Myocyte (in vitro differentiated cells): ENCODE measurements around the gene SHC1. TPM values are rescaled to one million over a fixed set of nuclear protein-coding genes. Genes with fewer than 3 reads are reported as not detected.

Experiments
- DNase-seq: peaks from one replicate; pipeline ENCODE4 v3.0.0-alpha.2; 2012; ENCODE audit warnings: low read depth
- polyA plus RNA-seq: library from polyadenylated mRNA; unstranded; fragments of >200 nt; gene quantifications from one replicate; pipeline ENCODE4 v1.2.1, GENCODE V29; 2012; ENCODE audit warnings: missing spikeins
- total RNA-seq: library from RNA; depleted of rRNA; stranded (reverse); fragments of >200 nt; gene quantifications from 2 replicates; pipeline ENCODE4 v1.2.3, GENCODE V29; 2014

The SHC1 gene, protein sequence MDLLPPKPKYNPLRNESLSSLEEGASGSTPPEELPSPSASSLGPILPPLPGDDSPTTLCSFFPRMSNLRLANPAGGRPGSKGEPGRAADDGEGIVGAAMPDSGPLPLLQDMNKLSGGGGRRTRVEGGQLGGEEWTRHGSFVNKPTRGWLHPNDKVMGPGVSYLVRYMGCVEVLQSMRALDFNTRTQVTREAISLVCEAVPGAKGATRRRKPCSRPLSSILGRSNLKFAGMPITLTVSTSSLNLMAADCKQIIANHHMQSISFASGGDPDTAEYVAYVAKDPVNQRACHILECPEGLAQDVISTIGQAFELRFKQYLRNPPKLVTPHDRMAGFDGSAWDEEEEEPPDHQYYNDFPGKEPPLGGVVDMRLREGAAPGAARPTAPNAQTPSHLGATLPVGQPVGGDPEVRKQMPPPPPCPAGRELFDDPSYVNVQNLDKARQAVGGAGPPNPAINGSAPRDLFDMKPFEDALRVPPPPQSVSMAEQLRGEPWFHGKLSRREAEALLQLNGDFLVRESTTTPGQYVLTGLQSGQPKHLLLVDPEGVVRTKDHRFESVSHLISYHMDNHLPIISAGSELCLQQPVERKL
- 165 and 171 TPM in 2 replicates for total RNA-seq
- polyA plus RNA-seq = 295 TPM

DNA sequence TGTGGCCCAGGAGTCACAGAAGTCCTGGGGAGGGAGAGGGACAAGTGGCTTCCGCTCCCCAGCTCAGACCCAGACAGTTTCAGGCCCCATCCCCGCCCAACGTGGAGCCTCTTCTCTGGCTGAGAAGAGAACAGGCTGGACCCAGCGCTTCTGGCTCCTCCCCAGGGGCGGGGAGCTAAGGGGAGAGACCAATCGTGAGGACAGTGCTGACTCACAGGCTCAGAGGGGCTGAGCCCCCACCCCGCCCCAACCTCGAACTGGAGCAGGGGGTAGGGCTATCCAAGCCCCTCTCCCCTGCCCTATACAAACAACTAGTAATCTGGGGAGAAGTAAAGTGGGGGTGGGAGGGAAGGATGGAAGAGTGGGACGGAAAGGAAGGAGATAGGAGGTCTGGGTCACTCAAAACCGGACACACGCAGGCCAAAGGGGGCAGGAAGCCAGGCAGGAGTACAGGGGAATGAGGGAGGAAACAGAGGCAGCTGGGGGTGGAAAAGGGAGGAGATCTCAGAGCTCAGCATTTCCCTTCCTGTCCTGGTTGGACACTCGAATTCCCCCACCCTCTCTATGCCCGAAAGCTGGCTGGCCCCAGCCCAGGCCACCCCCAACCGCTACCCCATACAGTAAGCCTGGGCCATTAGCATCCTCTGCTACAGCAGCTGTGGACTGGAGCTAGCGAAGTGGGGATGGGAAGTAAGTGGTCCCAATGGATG, at the start of gene SHC1:
Gene SHC1, minus strand, starts transcription at position 117 of the 710 bp plus-strand sequence. CDS start 221 bp downstream, outside the sequence.
- peak; percentile 96 for DNase-seq

DNA sequence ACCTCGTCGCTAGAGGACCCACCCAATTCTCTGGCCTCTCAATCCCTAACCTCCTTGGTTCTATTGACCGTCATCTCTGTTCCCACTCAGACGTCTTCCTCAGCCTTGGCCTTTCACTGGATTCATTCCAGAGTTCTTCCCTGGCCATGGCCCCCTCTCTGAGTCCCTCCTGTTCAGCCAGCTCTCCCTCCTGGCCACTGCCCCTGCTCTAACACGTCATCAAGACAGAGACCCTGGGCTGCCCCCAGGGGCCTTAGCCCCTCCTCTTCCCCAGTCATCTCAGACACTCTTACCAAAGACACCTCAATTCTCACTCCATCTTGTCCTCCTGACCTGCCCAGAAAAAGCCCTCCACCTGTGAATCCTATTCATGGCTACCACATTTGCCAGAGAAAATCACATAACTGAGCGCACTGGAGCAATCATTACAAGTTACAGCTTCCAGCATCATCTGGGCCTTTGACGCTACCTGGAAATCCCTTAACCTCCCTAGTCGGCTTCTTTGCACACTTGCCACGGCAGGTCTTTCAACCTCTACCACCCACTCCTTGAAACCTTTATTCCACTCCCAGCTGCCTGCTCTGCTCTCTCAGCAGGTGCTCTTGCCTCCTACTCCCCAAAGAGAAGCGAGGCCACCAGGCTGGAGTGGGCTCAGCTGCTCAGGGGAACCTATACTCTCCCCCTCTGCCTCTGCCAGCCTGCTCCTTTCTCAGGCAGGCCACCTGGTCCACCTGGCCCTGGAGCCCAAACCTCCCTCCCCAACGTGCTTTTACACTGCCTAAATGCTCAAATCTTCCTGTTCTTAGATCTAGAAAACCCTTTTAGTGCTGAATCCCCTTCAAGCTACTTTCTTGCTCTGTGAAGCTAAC, 49.1 kb upstream of the SHC1 start:
- no peak for DNase-seq

DNA sequence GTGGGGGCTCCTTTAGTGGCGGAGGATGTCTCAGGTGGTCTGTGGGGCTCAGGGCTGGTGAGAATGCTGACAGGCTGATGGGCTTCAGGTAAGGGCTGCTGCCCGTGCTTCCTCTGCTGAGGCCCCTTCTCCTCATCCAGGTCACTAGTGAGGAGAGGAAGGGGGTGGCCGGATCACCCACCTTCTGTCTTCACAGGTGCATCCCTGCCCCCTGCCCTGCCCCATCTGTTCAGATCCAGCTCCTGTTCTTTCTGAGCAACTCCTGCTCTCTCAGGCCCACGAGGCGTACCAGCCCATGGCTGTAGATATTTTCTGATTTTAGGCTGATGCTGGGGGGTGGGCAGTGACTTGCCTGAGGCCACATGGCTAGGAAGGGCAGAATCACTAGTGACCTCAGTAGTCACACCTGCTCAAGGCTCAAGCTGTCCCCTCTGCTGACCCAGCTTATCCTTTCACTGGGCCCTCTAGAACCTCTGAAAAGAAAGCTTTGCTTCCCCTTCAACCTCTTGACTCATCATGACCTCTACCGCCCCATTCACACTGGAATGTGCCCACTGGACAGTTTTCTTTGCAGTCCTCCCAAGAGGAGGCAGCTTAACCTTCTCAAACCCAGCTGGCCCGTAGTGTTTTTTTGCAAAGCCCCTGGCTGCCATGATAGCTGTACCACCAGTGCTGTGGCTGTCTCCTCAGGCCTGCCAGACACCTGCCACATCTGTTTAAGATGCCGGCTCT, 48.2 kb upstream of the SHC1 start:
- DNase-seq = no peak

DNA sequence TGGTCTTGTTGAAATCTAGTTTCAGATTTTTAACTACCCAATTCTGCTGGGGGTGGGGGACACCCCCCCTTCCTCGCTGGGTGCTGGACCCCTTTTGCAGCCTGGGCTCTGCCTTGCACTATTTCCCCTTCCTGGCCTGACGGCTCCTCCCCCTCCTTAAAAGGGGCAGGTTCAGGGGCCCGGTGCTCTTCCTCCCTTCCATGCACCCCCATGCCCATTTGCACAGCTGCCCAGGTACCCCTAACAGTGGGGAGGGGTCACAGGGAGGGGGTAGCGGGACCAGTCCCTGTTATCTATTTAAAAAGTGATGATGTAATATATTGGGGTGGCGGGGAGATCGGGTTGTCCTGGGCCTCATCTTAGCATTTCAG, 47.4 kb upstream of the SHC1 start:
- no peak for DNase-seq

DNA sequence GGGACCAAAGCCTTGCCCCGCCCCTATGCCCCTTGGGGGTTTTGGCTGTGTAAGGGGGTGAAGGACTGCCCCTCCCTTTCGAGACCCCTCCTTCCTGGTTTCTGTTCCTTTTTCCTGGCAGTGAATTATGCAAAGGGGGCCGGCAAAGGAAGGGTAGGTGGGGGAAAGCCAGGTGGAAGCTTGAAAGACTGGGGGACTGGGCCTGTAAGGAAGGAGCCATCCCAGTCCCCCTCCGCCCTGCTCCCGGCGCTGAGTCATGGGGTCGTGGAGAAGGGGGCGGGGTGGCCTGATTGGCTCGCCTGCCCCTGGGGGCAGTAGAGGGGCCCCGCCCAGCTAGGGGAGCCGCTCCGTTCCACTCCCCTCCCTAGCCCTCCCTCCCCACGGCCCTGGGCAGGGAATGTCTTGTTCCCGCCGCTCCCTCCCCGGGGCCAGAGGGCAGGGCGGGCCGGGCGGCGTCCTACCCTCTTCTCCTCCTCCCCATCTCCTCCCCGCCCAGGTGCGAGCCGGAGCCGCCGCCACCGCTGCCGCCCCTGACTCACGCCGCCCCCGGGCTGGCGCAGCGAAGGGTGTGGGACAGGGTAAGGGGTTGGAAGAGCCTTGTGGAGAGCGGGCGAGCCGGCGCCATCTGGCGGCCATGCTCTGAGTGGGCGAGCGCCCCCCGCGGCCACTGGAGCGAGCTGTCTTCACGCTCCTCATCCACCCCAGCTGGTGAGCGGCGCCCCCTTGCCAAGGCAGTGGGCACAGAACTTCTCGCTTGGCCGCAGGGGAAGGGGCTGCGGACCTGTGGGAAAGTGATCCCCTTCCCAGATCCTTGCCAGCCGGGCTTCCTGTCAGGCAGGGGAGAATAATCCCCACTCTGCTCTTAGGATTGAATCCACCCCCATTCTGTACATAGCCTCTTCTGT, 46.7 kb upstream of the SHC1 start:
- DNase-seq = peak; percentile 88

DNA sequence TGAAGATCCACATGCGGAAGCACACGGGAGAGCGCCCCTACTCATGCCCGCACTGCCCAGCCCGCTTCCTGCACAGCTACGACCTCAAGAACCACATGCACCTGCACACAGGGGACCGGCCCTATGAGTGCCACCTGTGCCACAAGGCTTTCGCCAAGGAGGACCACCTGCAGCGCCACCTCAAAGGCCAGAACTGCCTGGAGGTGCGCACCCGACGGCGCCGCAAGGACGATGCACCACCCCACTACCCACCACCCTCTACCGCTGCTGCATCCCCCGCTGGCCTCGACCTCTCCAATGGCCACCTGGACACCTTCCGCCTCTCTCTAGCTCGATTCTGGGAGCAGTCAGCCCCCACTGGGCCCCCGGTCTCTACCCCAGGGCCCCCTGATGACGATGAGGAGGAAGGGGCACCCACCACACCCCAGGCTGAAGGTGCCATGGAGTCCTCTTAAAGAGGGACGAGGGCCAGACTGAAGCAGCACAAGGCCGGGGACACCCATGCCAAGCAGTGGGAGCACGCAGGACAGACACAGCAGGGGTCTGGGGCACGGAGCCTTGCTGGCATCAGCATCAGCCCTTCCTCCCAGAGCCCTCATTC, 45.8 kb upstream of the SHC1 start:
- no peak for DNase-seq

DNA sequence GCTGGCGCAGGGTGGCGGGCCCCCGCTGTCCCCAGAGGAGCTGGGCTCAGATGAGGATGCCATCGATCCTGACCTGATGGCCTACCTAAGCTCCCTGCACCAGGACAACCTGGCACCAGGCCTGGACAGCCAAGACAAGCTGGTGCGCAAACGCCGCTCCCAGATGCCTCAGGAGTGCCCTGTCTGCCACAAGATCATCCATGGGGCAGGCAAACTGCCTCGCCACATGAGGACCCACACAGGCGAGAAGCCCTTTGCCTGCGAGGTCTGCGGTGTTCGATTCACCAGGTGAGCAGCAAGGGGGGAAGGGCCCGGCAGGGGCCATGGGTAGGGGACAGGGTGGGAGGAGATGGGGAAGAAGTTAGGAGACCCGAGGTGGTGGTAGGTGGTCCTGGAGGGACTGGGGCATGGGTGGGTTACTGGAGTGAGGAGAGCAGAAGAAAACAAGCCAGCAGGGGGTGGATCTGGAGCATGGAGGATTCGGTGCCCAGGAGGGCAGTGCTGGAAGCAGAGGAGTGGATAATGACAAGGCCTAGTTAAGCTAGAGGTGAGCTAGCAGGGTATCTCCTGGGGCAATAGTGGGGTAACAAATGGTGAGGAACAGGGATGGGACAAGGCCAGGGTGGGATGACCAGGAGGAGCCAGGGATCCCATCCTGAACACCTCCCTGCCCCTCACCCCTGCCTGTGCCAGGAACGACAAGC, 45.1 kb upstream of the SHC1 start:
- no peak for DNase-seq

DNA sequence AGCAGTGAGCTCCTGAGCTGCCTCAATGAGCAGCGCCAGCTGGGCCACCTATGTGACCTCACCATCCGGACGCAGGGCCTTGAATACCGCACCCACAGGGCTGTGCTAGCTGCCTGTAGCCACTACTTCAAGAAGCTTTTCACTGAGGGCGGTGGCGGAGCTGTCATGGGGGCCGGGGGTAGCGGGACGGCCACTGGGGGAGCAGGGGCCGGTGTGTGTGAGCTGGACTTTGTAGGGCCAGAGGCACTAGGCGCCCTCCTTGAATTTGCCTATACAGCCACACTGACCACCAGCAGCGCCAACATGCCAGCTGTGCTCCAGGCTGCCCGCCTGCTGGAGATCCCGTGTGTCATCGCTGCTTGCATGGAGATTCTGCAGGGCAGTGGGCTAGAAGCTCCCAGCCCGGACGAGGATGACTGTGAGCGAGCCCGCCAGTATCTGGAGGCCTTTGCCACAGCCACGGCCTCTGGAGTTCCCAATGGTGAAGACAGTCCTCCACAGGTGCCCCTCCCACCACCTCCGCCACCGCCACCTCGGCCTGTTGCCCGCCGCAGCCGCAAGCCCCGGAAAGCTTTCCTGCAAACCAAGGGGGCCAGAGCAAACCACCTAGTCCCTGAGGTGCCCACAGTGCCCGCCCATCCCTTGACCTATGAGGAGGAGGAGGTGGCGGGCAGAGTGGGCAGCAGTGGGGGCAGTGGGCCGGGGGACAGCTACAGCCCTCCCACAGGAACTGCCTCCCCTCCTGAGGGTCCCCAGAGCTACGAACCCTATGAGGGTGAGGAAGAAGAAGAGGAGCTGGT, 44.4 kb upstream of the SHC1 start:
- DNase-seq = no peak

DNA sequence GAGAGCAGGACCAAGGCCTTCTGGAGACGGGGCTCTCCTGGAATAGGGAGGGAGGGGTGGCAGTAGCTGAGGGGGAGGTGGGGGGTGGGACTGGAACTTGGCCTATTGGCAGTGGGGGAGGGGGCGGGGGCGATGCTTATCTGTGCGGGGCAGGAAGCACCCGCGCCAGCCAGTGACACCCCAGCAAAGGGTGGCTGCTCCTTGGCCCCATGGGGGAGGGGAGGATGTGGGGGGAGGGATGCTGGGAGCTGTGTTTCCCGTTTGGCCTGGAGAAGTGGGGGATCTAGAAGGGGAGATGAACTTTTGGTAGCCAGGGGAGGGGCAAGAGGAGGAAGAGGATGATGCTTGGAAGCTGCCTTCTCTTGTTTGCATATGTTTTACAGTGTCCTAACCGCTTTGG, 43.1 kb upstream of the SHC1 start:
- DNase-seq = no peak

DNA sequence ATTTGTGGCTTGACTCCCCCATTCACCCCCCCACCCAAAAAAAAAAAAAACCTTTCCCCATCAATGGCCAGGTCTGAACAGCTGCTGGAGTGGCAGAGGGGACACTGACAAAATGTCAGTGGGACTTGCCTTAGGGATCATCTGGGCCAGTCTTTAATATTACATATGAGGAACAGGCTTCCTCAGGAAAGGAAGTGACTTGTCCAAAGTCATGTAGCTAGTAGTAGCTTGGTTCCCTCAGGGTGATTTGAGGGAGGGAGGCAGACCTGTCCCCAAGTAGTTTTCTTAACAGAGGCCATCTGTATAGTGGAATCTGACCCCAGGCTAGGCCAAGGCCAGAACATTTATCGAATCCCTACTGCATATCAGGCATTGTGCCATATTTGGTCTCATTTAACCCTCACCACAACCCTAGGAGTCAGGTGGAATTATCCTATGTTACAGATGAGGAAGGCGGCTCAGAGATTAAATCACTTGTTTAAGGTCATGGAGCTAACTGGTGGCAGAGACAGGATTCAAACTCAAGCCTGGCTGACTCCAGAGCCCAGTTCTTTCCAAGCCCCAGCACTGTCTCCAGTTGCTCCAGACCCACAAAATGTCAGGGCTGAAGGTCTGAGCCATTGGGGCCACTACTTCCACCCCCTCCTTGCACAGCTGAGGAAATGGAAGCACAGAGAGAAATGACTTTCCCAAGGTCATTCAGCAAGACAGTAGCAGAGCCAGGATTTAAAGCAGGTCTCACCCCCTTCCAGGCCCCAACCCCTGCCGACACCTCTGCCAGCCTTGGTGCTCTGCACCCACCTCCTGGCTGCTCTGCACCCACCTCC, 42.4 kb upstream of the SHC1 start:
- DNase-seq = no peak

DNA sequence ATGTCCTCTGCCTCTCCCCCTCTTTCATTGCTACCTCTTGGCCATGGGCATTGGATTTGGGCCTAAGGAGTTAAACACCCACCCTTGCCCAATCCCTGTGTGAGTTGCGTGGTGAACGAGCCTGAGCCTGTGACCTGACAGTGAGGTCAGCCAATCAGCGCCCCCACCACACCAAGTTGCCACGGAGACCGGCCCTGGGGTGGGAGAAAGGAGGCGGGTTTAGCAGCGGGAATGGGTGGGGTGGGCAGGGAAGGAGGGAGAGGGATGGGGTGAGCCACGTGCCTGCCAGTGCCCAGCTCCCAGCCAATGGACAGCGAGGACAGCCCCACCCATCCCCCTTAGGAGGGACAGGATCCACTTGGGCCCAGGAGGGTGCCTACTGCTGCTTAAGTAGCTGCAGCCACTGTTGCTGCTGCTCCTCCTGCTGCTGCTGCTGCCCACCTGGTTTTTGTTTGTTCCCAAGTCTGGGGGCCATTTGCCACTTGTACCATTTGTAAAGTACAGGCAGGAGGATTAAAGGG, 41.5 kb upstream of the SHC1 start:
- DNase-seq = peak; percentile 39

DNA sequence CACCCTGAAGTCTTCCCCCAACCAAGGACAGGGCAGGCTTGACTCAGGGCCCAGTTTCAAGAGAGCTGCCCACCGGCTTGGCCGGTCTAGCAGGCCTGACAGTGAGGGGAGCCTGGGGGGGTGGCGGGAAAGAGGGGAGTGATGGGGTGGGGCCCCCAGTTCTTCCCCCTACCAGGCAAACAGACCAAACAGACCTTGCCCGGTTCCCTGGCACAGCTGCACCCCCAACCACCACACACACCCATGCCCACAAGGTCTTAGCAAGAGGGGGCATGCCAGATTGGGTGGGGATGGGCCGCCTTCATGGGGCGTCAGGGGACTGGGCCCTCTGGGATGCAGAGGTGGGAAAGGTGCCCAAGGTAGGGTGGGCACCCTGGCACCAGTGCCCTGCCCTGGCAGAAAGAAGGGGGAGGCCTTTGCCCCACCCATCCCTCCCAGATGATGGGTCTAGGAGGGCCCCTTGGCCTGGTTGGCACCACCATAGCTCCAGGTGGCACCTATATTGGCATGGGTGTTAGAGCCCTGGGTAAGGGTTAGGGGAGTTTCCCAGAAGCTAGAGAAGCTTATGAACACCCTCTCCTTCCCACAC, 41.0 kb upstream of the SHC1 start:
- DNase-seq = no peak

DNA sequence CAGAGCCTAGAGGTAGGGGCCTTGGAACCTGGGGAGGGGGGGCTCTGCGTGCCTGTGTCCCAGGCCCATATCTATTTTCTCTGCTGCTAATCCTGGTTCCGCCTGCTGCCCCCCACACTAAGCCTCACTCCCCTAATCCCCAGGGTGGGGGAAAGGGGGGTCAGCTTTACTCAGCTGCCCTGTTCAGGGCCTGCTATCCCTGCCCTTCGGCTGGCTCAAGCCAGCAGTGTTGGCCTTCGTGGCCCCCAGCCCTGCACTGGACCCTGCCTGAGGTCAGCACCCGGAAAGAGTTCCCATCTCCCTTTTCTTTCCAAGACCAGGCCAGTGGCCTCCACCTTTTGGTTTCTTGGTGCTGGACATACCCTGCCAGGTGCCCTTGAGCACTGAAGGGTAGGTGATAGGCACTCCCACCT, 40.5 kb upstream of the SHC1 start:
- no peak for DNase-seq

DNA sequence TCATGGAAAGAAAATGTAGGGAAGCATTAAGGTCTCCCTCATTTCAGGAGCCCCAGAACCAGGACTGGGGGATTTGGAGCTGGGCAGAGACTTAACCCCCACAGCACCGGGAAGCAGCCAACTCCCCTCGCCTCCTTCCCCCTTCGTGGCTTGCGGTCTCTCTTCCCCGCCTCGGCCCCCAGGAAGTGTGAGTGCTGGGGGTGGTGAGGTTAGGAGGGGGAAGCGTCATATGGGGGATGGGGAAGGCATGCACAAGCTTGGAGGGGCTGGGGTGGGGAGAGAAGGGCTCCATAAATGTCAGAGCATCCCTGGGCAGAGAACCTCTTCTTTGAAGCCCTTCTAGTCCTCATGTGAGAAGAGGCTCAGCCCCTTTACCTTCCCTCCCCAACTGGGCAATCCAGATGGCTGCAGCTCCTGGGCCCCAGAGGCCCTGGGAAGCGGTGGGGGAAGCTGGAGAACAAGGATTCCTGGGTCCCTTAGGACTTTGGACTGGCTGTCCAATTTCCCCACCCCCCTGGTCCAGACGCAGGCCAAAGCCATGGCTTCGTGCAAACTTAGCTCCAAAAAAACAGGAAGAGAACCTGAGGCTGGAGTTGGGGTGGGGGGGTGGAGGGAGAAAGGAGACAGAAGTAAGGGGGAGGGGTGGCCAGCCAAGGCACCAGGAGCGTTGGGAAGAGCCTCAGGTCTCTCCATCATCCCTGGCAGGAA, 39.8 kb upstream of the SHC1 start:
- DNase-seq = no peak

DNA sequence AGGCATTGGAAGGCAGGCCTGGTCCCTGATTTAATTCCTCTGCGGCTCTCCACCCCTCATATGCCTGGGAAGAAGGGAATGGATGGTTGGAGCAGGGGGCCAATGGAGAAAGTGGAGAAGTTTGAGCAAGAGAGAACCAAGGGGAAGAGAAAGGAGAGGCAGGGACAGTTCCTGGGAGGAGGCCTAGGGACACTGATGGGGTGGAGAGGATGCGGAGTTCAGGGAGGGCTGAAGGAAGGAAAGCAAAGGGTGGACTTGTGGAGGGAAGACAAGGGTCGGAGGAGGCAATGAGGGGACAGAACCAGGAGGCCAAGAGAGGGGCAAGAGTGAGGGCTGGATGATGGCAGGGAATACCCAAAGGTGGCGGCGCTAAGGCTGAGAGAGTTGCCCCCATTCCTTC, 39.2 kb upstream of the SHC1 start:
- DNase-seq = no peak
